HCT116 (cell line): ENCODE data around the gene C2CD2L. TPM values are rescaled to one million over a fixed set of nuclear protein-coding genes. Genes with fewer than 3 reads are reported as not detected.

Experiments used
- ATAC-seq: fragments of 200-7000 bp; cut with Tn5 transposase; 2 replicates; pipeline ENCODE4 v1.9.1; 2020; ENCODE audit warnings: mild to moderate bottlenecking, moderate library complexity
- BruUV-seq: library from RNA; stranded (reverse); fragments of 400-500 nt; replicated peaks from 2 replicates; lab custom pipeline; 2021; lab: Mats Ljungman, UMichigan
- CTCF ChIA-PET: fragments of 300-600 bp; sonication (Branson Sonifier 250); formaldehyde crosslinking; loops from one replicate; lab custom pipeline; 2021; ENCODE audit warnings: antibody characterized with exemption; lab: Charles Lee
- POLR2A ChIA-PET: fragments of 300-600, 350-600 bp; sonication (Branson Sonifier 250); formaldehyde crosslinking; loops from one replicate; lab custom pipeline; 2021; ENCODE audit warnings: antibody characterized with exemption; lab: Charles Lee
- RAD21 ChIA-PET, 2 experiments: fragments of 300-600 bp; sonication (Branson Sonifier 250); formaldehyde crosslinking; loops; one replicate each; lab custom pipeline; 2023; ENCODE audit warnings: low total read pairs in 2 of 2; ENCODE audit not compliant: uncharacterized antibody in 2 of 2, unreplicated experiment in 2 of 2, low non-redundant PET in 1 of 2; lab: Charles Lee
- DNase-seq: peaks from one replicate; pipeline ENCODE4 v3.0.0-alpha.2; 2010; ENCODE audit warnings: low read depth, low spot score
- H2AFZ ChIP-seq: fragments of 200-600 bp; shearing (Covaris generic), sonication (generic); 2 replicates; pipeline ENCODE4 v1.6.1; 2017; ENCODE audit warnings: low read depth, mixed run types, mixed read lengths, antibody characterized with exemption, low read length; ENCODE audit not compliant: poor library complexity, severe bottlenecking
- H3K27ac ChIP-seq: 2 replicates; pipeline ENCODE4 v1.5.1; 2012; ENCODE audit warnings: low read depth, low read length
- H3K27me3 ChIP-seq: fragments of 200-600 bp; sonication (generic); 2 replicates; pipeline ENCODE4 v1.6.1; 2016; ENCODE audit warnings: mixed run types, low read length, mixed read lengths; ENCODE audit not compliant: insufficient read depth
- H3K36me3 ChIP-seq, 2 experiments: fragments of 200-500 bp in 1 of 2; fragments of 200-600 bp in 1 of 2; sonication (Bioruptor generic) in 1 of 2; sonication (generic) in 1 of 2; 2 replicates each; pipeline versions ENCODE4 v1.5.1 to v1.6.1; 2014 to 2016; ENCODE audit warnings: low read length in 2 of 2, inconsistent platforms in 1 of 2, mixed read lengths in 1 of 2, mixed run types in 1 of 2; ENCODE audit not compliant: insufficient read depth in 2 of 2, control insufficient read depth in 1 of 2
- H3K4me1 ChIP-seq, 2 experiments: fragments of 200-600 bp in 1 of 2; sonication (generic) in 1 of 2; 2 replicates each; pipeline versions ENCODE4 v1.5.1 to v1.6.1; 2012 to 2017; ENCODE audit warnings: low read length in 2 of 2, inconsistent platforms in 1 of 2, mild to moderate bottlenecking in 1 of 2, mixed read lengths in 1 of 2, mixed run types in 1 of 2, moderate library complexity in 1 of 2; ENCODE audit not compliant: insufficient read depth in 2 of 2, control insufficient read depth in 1 of 2
- H3K4me2 ChIP-seq: fragments of 200-600 bp; sonication (generic); 2 replicates; pipeline ENCODE4 v1.6.1; 2017; ENCODE audit warnings: mixed run types, low read length, mixed read lengths
- H3K4me3 ChIP-seq, 2 experiments: fragments of 200-600 bp in 1 of 2; sonication (generic) in 1 of 2; replicated peaks in 1 of 2; 2 replicates each; pipeline ENCODE4 v1.5.1; 2011 to 2016; ENCODE audit warnings: low read length in 2 of 2, control low read depth in 1 of 2, low read depth in 1 of 2, mild to moderate bottlenecking in 1 of 2, mixed read lengths in 1 of 2, mixed run types in 1 of 2
- H3K79me2 ChIP-seq: fragments of 200-600 bp; sonication (generic); 2 replicates; pipeline ENCODE4 v1.6.1; 2017; ENCODE audit warnings: mild to moderate bottlenecking, mixed run types, low read length, moderate library complexity, mixed read lengths; ENCODE audit not compliant: insufficient read depth
- H3K9ac ChIP-seq: fragments of 200-600 bp; sonication (generic); 2 replicates; pipeline ENCODE4 v1.6.1; 2016; ENCODE audit warnings: low read length, mixed read lengths
- H3K9me2 ChIP-seq: fragments of 200-600 bp; sonication (generic), shearing (Covaris generic); 2 replicates; pipeline ENCODE4 v1.6.1; 2017; ENCODE audit warnings: mixed run types, mild to moderate bottlenecking, moderate library complexity; ENCODE audit not compliant: insufficient read depth
- H3K9me3 ChIP-seq, 2 experiments: fragments of 200-500 bp in 1 of 2; fragments of 200-600 bp in 1 of 2; sonication (Bioruptor generic) in 1 of 2; sonication (generic) in 1 of 2; 2 replicates each; pipeline ENCODE4 v1.6.1; 2014 to 2017; ENCODE audit warnings: low read length in 2 of 2, mixed read lengths in 2 of 2, inconsistent platforms in 1 of 2, low read depth in 1 of 2, mild to moderate bottlenecking in 1 of 2, mixed run types in 1 of 2, moderate library complexity in 1 of 2; ENCODE audit not compliant: control insufficient read depth in 1 of 2, insufficient read depth in 1 of 2
- H4K20me1 ChIP-seq: fragments of 200-600 bp; sonication (generic), shearing (Covaris generic); 2 replicates; pipeline ENCODE4 v1.6.1; 2017; ENCODE audit warnings: mixed run types, mild to moderate bottlenecking, moderate library complexity; ENCODE audit not compliant: insufficient read depth
- CBX3 ChIP-seq: IDR thresholded peaks from 2 replicates; pipeline ENCODE4 v1.6.1; 2012; ENCODE audit warnings: low read depth
- CTCF ChIP-seq, 3 experiments: fragments of 200-600 bp in 1 of 3; sonication (generic) in 1 of 3; IDR thresholded peaks in 2 of 3; conservative IDR thresholded peaks in 1 of 3; 2 replicates each; pipeline ENCODE4 v1.5.1; 2012 to 2017; ENCODE audit warnings: low read depth in 2 of 3, low read length in 2 of 3, antibody characterized with exemption in 1 of 3, borderline replicate concordance in 1 of 3, control low read depth in 1 of 3, mild to moderate bottlenecking in 1 of 3, mixed read lengths in 1 of 3, mixed run types in 1 of 3, moderate library complexity in 1 of 3; ENCODE audit not compliant: insufficient read depth in 1 of 3
- JUND ChIP-seq: IDR thresholded peaks from 2 replicates; pipeline ENCODE4 v1.6.1; 2012
- MAX ChIP-seq: IDR thresholded peaks from 2 replicates; pipeline ENCODE4 v1.6.1; 2012
- REST ChIP-seq: IDR thresholded peaks from 2 replicates; pipeline ENCODE4 v1.6.1; 2012; ENCODE audit warnings: low read depth
- SP1 ChIP-seq: IDR thresholded peaks from 2 replicates; pipeline ENCODE4 v1.6.1; 2012; ENCODE audit warnings: low read depth
- TCF7L2 ChIP-seq: IDR thresholded peaks from 2 replicates; pipeline ENCODE4 v1.7.0; 2011; ENCODE audit warnings: borderline replicate concordance, inconsistent platforms; ENCODE audit not compliant: insufficient read depth, insufficient read length; ENCODE audit errors: extremely low read depth
- ZBTB33 ChIP-seq: IDR thresholded peaks from 2 replicates; pipeline ENCODE4 v1.6.1; 2011; ENCODE audit warnings: mild to moderate bottlenecking, low read length, moderate library complexity; ENCODE audit not compliant: insufficient replicate concordance; ENCODE audit errors: extremely low read depth
- intact Hi-C: fragments of 100-400 bp; cut with micrococcal nuclease; formaldehyde crosslinking; loops from 2 replicates; pipeline ENCODE4 v1.10.0; 2022
- total RNA-seq: library from RNA; stranded (reverse); gene quantifications from one replicate; pipeline ENCODE4 v1.2.1, GENCODE V29; 2021; ENCODE audit not compliant: unreplicated experiment

Gene C2CD2L
- total RNA-seq, 1 experiment from 2014 or later = 12.4 TPM

- H3K9me2 ChIP-seq = no peaks in the 10 kb centered on the region
- no peak overlapping the region for H2AFZ ChIP-seq
- H3K4me3 ChIP-seq = no peak overlapping the region
- no TSS peak for BruUV-seq
- DNase-seq = no peak
- RAD21 ChIA-PET = no interaction called here
- H3K9ac ChIP-seq = peak overlapping the region; percentile 81; the same call in 1 of the 2 replicates
- intact Hi-C loops = loop anchor here (2.0 to 10.0 kb wide), 5 partner anchors 85 to 369 kb away; partner anchors contain the start of genes RPS25, TRAPPC4 and USP2
- peaks cover 25% of the 10 kb centered on the region for H3K79me2 ChIP-seq
- peaks cover 37 to 54% of the 10 kb centered on the region in 2 experiments for H3K4me1 ChIP-seq
- TF ChIP-seq CBX3 = no peak
- TF ChIP-seq SP1 = no peak
- no peak for TF ChIP-seq TCF7L2
- no peak for TF ChIP-seq JUND
- 0 out of 6 replicates have a peak, but pooled peaks of 1 of the 3 experiments have one; percentile 15 for TF ChIP-seq CTCF (IDR thresholded peaks at IDR 0.05 in 2 of 3, conservative IDR thresholded peaks at IDR 0.05 in 1 of 3; ENCODE audit: borderline replicate concordance in 1 of 3, insufficient read depth in 1 of 3, low read depth in 2 of 3, low read length in 2 of 3)
- TF ChIP-seq REST = no peak
- no peak for TF ChIP-seq MAX
- no peak for TF ChIP-seq ZBTB33
- no peaks in the 10 kb centered on the region for H3K9me3 ChIP-seq
- H3K27ac ChIP-seq = peak overlapping the region; percentile 96
- no peaks in the 10 kb centered on the region for H4K20me1 ChIP-seq
- no peak for ATAC-seq
- POLR2A ChIA-PET = no interaction called here
- CTCF ChIA-PET = no interaction called here
- peak overlapping the region; percentile 89 for H3K4me2 ChIP-seq
- H3K27me3 ChIP-seq = no peaks in the 10 kb centered on the region
- H3K36me3 ChIP-seq = peaks cover 0 to 2% of the 10 kb centered on the region in 2 experiments; a peak in 2 of 4 replicates
Measured at GRCh38 chr11:119103793-119104192, 3.4 kb upstream of the C2CD2L start.
